ENCODE data around the gene VPS37C. TPM values are rescaled to one million over a fixed set of nuclear protein-coding genes. Genes with fewer than 3 reads are reported as not detected.

The VPS37C gene
- total RNA-seq, 1 experiment from 2014 or later = 19.0 TPM

DNA sequence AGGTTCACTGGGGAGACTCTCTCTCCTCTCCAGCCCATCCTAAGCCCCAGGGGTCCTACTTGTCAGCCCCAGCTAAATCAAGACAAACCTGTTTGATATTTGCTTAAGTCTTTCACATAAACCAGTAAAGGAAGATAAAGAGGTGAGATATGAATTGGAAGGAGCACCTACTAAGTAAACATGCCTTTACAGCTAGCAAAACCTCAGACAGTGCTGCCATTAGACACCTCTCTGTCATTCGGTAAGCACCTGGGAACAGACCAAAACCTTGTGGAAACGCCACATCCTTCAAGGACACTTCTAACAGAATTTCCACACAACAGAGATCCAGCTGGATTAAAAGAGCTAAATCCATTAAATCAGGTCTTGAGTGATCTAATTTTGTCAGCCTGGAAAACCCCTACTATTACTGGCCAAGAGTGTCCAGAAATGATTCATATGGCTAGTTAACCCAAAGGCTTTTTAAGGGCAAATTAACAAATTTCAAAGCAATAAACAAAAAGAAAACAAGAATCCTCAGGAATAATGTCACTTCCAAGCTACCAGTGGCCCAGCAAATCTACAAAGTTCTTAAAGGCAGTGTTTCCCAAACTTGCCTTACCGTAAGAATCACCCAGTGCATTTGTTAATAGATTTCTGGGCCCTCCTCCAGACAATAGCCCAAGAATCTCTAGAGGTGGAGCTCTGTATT, 2.4 kb downstream of the VPS37C start:
- Mint-ChIP-seq H3K4me3 (no peak overlapping the region), H3K9me3 (peaks cover 3 to 11% of the 10 kb centered on the region in 2 experiments; a peak in 3 of 5 replicates), H3K27me3 (ENCODE audit: low read depth) (no peaks in the 10 kb centered on the region), H3K4me1 (peaks cover 25 to 35% of the 10 kb centered on the region in 2 experiments), H3K27ac (peak overlapping the region in 1 of 3 experiments; percentile 43; a peak in 2 of 7 replicates), H3K36me3 (ENCODE audit: insufficient read depth in 1 of 3, low read depth in 3 of 3) (peaks cover 9 to 26% (median 20%) of the 10 kb centered on the region in 3 experiments)
- Histone ChIP-seq H2BK5ac (ENCODE audit: insufficient read length, low read length) (no peak overlapping the region), H3K23ac (ENCODE audit: insufficient read length, low read depth, low read length) (no peak overlapping the region), H3K4ac (ENCODE audit: low read depth, low read length) (no peak overlapping the region), H2BK20ac (ENCODE audit: low read depth, low read length, poor library complexity, severe bottlenecking) (no peak overlapping the region), H3K4me2 (ENCODE audit: insufficient read depth, insufficient read length, low read length) (no peak overlapping the region), H3K79me1 (ENCODE audit: insufficient read depth, low read depth, low read length, poor library complexity, severe bottlenecking) (no peaks in the 10 kb centered on the region), H3T11ph (ENCODE audit: low read length) (no peak overlapping the region), H4K5ac (ENCODE audit: insufficient read length, low read depth, low read length) (no peak overlapping the region), H4K8ac (replicated peaks; ENCODE audit: insufficient read length, low read depth, low read length) (no peak overlapping the region), H4K91ac (ENCODE audit: insufficient read length, low read depth, low read length) (no peak overlapping the region), H3K9me3 (ENCODE audit: control insufficient read depth, low read depth, low read length) (no peaks in the 10 kb centered on the region), H2BK12ac (ENCODE audit: insufficient read length, low read depth, low read length) (no peak overlapping the region), H3K14ac (ENCODE audit: insufficient read depth, low read length) (no peak overlapping the region), H3K27ac (ENCODE audit: insufficient read length, low read depth, low read length) (no peak overlapping the region), H2BK120ac (ENCODE audit: low read depth, low read length, poor library complexity, severe bottlenecking) (no peak overlapping the region), H3K23me2 (ENCODE audit: insufficient read length, low read depth, low read length, poor library complexity, severe bottlenecking) (no peaks in the 10 kb centered on the region), H3K9ac (ENCODE audit: extremely low read depth, insufficient read length, low read length) (no peak overlapping the region), H2AK5ac (ENCODE audit: insufficient read length, low read length) (no peak overlapping the region), H2BK15ac (ENCODE audit: low read depth, low read length) (no peak overlapping the region), H2AFZ (ENCODE audit: low read length) (no peak overlapping the region), H3K79me2 (ENCODE audit: insufficient read depth, low read length) (peaks cover 1% of the 10 kb centered on the region; the same call in 1 of the 2 replicates), H3K27me3 (ENCODE audit: insufficient read depth, low read length) (no peaks in the 10 kb centered on the region), H3K4me1 (ENCODE audit: insufficient read depth, low read length) (no peaks in the 10 kb centered on the region), H4K20me1 (ENCODE audit: control insufficient read depth, insufficient read depth, insufficient read length) (no peaks in the 10 kb centered on the region), H3K56ac (ENCODE audit: insufficient read length, low read depth, low read length) (no peak overlapping the region), H3K18ac (ENCODE audit: insufficient read length, low read depth, low read length) (no peak overlapping the region)
- DNase-seq = no peak
- TF ChIP-seq, protein P1, sequence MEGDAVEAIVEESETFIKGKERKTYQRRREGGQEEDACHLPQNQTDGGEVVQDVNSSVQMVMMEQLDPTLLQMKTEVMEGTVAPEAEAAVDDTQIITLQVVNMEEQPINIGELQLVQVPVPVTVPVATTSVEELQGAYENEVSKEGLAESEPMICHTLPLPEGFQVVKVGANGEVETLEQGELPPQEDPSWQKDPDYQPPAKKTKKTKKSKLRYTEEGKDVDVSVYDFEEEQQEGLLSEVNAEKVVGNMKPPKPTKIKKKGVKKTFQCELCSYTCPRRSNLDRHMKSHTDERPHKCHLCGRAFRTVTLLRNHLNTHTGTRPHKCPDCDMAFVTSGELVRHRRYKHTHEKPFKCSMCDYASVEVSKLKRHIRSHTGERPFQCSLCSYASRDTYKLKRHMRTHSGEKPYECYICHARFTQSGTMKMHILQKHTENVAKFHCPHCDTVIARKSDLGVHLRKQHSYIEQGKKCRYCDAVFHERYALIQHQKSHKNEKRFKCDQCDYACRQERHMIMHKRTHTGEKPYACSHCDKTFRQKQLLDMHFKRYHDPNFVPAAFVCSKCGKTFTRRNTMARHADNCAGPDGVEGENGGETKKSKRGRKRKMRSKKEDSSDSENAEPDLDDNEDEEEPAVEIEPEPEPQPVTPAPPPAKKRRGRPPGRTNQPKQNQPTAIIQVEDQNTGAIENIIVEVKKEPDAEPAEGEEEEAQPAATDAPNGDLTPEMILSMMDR (conservative IDR thresholded peaks at IDR 0.05) = no peak
- WGBS (ENCODE audit: extremely low coverage, insufficient read length, low lambda C conversion rate) = no CpG with 5 or more reads among the region's 3 CpGs
